HepG2 (cell line): ENCODE measurements around the gene GINS2. TPM values are rescaled to one million over a fixed set of nuclear protein-coding genes. Genes with fewer than 3 reads are reported as not detected.

Experiments used
- HHEX ChIP-seq: IDR thresholded peaks from 2 replicates; pipeline ENCODE4 v1.6.1; 2016; ENCODE audit warnings: control low read depth
- IKZF1 ChIP-seq: fragments of 450-650 bp; IDR thresholded peaks from 2 replicates; pipeline ENCODE4 v1.7.1; 2016
- KMT2A ChIP-seq: sonication (generic); formaldehyde crosslinking; IDR thresholded peaks from 2 replicates; pipeline ENCODE4 v1.4.0; 2020; ENCODE audit warnings: missing genetic modification reagents
- LBX2 ChIP-seq: sonication (generic); formaldehyde crosslinking; IDR thresholded peaks from 2 replicates; pipeline ENCODE4 v1.5.0; 2020; ENCODE audit warnings: missing genetic modification reagents, mild to moderate bottlenecking, borderline replicate concordance
- MXD4 ChIP-seq: IDR thresholded peaks from 2 replicates; pipeline ENCODE4 v1.6.1; 2016; ENCODE audit warnings: mild to moderate bottlenecking, missing biosample characterization, missing genetic modification reagents
- SMAD1 ChIP-seq: sonication (generic); formaldehyde crosslinking; IDR thresholded peaks from 2 replicates; pipeline ENCODE4 v1.4.0; 2020; ENCODE audit warnings: missing genetic modification reagents, low read depth, mild to moderate bottlenecking, borderline replicate concordance
- ZNF143 ChIP-seq: sonication (generic); formaldehyde crosslinking; IDR thresholded peaks from 2 replicates; pipeline ENCODE4 v1.4.0; 2020; ENCODE audit warnings: missing genetic modification reagents
- ZNF318 ChIP-seq: sonication (generic); formaldehyde crosslinking; IDR thresholded peaks from 2 replicates; pipeline ENCODE4 v1.4.0; 2020; ENCODE audit warnings: mild to moderate bottlenecking, missing genetic modification reagents
- ZNF414 ChIP-seq: sonication (generic); formaldehyde crosslinking; IDR thresholded peaks from 2 replicates; pipeline ENCODE4 v1.5.0; 2020; ENCODE audit warnings: missing genetic modification reagents
- ZNF614 ChIP-seq: IDR thresholded peaks from 2 replicates; pipeline ENCODE4 v1.6.1; 2018; ENCODE audit warnings: missing biosample characterization, missing genetic modification reagents, inconsistent platforms, borderline replicate concordance
- ZNF761 ChIP-seq: sonication (generic); formaldehyde crosslinking; conservative IDR thresholded peaks from 2 replicates; pipeline ENCODE4 v1.4.0; 2020; ENCODE audit warnings: mild to moderate bottlenecking, missing genetic modification reagents
- ZSCAN12 ChIP-seq: sonication (generic); formaldehyde crosslinking; IDR thresholded peaks from 2 replicates; pipeline ENCODE4 v1.9.0; 2021; ENCODE audit warnings: mild to moderate bottlenecking, missing genetic modification reagents
- polyA plus RNA-seq, 8 experiments: library from polyadenylated mRNA; depleted of rRNA in 3 of 8; stranded (reverse) in 7 of 8; unstranded in 1 of 8; fragments of >200 nt; fragmentation: Illumina TruSeq in 4 of 8; extraction: Trizol in 4 of 8; gene quantifications; 2 replicates each; pipeline versions ENCODE4 v1.2.1 to v1.2.3, GENCODE V29; 2011 to 2016; ENCODE audit warnings: low read depth in 4 of 8, missing spikeins in 1 of 8, mixed read lengths in 1 of 8; ENCODE audit not compliant: insufficient read depth in 1 of 8
- total RNA-seq, 5 experiments: library from RNA; depleted of rRNA; stranded (reverse); fragments of >200 nt; fragmentation: Illumina TruSeq; extraction: Trizol; gene quantifications; 2 replicates each; pipeline ENCODE4 v1.2.3, GENCODE V29; 2016; ENCODE audit warnings: low read depth in 1 of 5
- TF ChIP-seq, protein P1 (sequence below): sonication (generic); formaldehyde crosslinking; IDR thresholded peaks from 2 replicates; pipeline ENCODE4 v1.5.0; 2020; ENCODE audit warnings: mild to moderate bottlenecking, missing genetic modification reagents

The GINS2 gene
- total and polyA plus RNA-seq, 2 of the 13 experiments (the other 11 are each of a cell fraction or from before 2014, with no cell fraction given): 10.6 to 48.3 TPM

GRCh38 chr16:85735946-85736345, 47.2 kb upstream of the GINS2 start (continued):
- TF ChIP-seq HHEX (no peak), ZNF414 (CRISPR knock-in tag) (no peak), ZNF143 (CRISPR knock-in tag) (no peak), ZNF614 (CRISPR knock-in tag) (no peak), ZNF318 (CRISPR knock-in tag) (no peak), MXD4 (CRISPR knock-in tag) (no peak), ZSCAN12 (CRISPR knock-in tag) (no peak), IKZF1 (no peak), SMAD1 (CRISPR knock-in tag) (no peak), KMT2A (CRISPR knock-in tag) (no peak), ZNF761 (CRISPR knock-in tag) (no peak), LBX2 (CRISPR knock-in tag) (no peak)
- TF ChIP-seq, protein P1, sequence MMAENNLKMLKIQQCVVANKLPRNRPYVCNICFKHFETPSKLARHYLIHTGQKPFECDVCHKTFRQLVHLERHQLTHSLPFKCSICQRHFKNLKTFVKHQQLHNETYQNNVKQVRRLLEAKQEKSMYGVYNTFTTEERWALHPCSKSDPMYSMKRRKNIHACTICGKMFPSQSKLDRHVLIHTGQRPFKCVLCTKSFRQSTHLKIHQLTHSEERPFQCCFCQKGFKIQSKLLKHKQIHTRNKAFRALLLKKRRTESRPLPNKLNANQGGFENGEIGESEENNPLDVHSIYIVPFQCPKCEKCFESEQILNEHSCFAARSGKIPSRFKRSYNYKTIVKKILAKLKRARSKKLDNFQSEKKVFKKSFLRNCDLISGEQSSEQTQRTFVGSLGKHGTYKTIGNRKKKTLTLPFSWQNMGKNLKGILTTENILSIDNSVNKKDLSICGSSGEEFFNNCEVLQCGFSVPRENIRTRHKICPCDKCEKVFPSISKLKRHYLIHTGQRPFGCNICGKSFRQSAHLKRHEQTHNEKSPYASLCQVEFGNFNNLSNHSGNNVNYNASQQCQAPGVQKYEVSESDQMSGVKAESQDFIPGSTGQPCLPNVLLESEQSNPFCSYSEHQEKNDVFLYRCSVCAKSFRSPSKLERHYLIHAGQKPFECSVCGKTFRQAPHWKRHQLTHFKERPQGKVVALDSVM: no peak
